Breast epithelium (tissue), 4 donors: ENCODE data around the gene MINAR1. TPM values are rescaled to one million over a fixed set of nuclear protein-coding genes. Genes with fewer than 3 reads are reported as not detected.

ENCODE experiments used
- DNase-seq, 2 donors: peaks; one replicate each; pipeline ENCODE4 v3.0.0-alpha.2; 2019; ENCODE audit warnings: low spot score in 2 of 2
- H3K27ac ChIP-seq, 2 donors: fragments of 200-600 bp; sonication (generic) in 1 of 2; one replicate each; pipeline ENCODE4 v1.5.1; 2016 to 2019; ENCODE audit warnings: mild to moderate bottlenecking in 1 of 2
- H3K27me3 ChIP-seq, 2 donors: fragments of 200-600 bp; sonication (generic) in 1 of 2; one replicate each; pipeline versions ENCODE4 v1.5.1 to v1.6.0; 2017 to 2019; ENCODE audit warnings: control low read depth in 1 of 2, mild to moderate bottlenecking in 1 of 2
- H3K36me3 ChIP-seq: fragments of 200-600 bp; one replicate; pipeline ENCODE4 v1.5.1; 2019
- H3K4me1 ChIP-seq, 2 donors: fragments of 200-600 bp; sonication (generic); one replicate each; pipeline ENCODE4 v1.5.1; 2016 to 2019; ENCODE audit warnings: control low read depth in 1 of 2
- H3K4me3 ChIP-seq, 3 donors: fragments of 200-600 bp; sonication (generic); 1 replicate in 2 of 3; 2 replicates in 1 of 3; pipeline ENCODE4 v1.5.1; 2016 to 2019; ENCODE audit warnings: mild to moderate bottlenecking in 3 of 3, moderate library complexity in 2 of 3
- H3K9me3 ChIP-seq, 2 donors: fragments of 200-600 bp; sonication (generic) in 1 of 2; one replicate each; pipeline ENCODE4 v1.5.1; 2016 to 2019; ENCODE audit warnings: control low read depth in 1 of 2
- CTCF ChIP-seq, 3 donors: fragments of 450-650 bp; IDR thresholded peaks; one replicate each; pipeline ENCODE4 v1.5.1; 2016 to 2017; ENCODE audit warnings: antibody characterized with exemption in 3 of 3, mild to moderate bottlenecking in 3 of 3, moderate library complexity in 3 of 3
- POLR2A ChIP-seq: fragments of 450-650 bp; IDR thresholded peaks from one replicate; pipeline ENCODE4 v1.6.1; 2016; ENCODE audit warnings: antibody characterized with exemption, mild to moderate bottlenecking, moderate library complexity
- POLR2AphosphoS5 ChIP-seq, 3 donors: sonication (generic); formaldehyde crosslinking; IDR thresholded peaks; one replicate each; pipeline ENCODE4 v1.6.1; 2017; ENCODE audit warnings: antibody characterized with exemption in 3 of 3
- intact Hi-C: fragments of 100-400 bp; cut with DNase I; formaldehyde crosslinking; loops from one replicate; pipeline ENCODE4 v1.15.1; 2023; ENCODE audit warnings: low total_unique reads
- total RNA-seq, 3 donors: library from RNA; depleted of rRNA; stranded (reverse); fragments of >200 nt; gene quantifications; one replicate each; pipeline ENCODE4 v1.1.0, GENCODE V29; 2016

Gene MINAR1
- total RNA-seq, 3 donors from 2014 or later, result 0.16 to 1.0 (median 0.66) TPM

DNA sequence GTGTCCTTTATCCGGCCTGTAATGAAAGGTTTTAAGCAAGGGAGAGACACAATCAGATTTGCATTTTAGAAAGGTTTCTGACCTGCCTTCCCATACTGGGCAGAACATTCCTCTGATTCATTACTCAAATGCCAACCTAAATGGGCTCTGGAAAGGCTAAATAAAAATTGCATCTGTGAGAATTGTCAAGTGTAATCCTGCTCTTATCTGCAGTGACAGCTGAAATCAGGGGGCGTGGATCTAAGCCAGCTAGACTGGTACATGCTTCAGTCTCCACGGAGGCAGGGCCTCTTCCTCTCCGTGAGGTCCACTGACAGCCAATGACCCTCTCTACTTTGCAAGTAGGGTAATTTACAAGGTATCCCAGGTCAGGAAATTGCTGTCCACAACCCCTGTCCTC is 32.5 kb upstream of the MINAR1 start:
- Histone ChIP-seq H3K4me1 (no peaks in the 10 kb centered on the region), H3K27me3 (no peaks in the 10 kb centered on the region), H3K27ac (no peak overlapping the region), H3K9me3 (no peaks in the 10 kb centered on the region), H3K4me3 (no peak overlapping the region), H3K36me3 (no peaks in the 10 kb centered on the region)
- intact Hi-C loops, result loop anchor here (5.0 kb wide), 2 partner anchors 247 to 1408 kb away; no protein-coding TSS in a partner anchor
- DNase-seq, result no peak
- TF ChIP-seq POLR2A (no peak), CTCF (IDR thresholded peaks at IDR 0.05) (no peak), POLR2AphosphoS5 (IDR thresholded peaks at IDR 0.05) (no peak)

DNA sequence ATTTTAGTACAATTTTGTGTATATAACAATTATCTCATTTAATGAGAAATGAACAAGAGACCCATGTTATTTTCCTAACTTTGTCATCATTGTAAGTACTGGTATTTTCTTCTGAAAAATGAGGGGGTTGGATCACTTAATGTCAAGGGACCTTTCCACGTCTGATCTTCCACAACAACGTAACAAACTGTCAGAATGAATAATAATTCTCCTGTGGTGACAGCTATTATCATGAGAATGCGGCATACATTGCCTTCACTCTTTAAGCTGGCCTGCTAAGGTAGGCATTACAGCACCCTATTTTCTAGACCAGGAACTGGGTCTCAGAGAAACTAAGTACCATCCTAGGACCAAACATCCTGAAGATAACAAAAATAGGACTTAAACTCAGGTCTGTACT is 31.5 kb upstream of the MINAR1 start:
- no peaks in the 10 kb centered on the region for H3K27me3 ChIP-seq
- no peak for DNase-seq
- no peaks in the 10 kb centered on the region for H3K36me3 ChIP-seq
- TF ChIP-seq POLR2AphosphoS5 (IDR thresholded peaks at IDR 0.05) (no peak), POLR2A (no peak)
- intact Hi-C loops, result loop anchor here (5.0 kb wide), 2 partner anchors 248 to 1407 kb away; no protein-coding TSS in a partner anchor
- no peaks in the 10 kb centered on the region for H3K4me1 ChIP-seq
- no peak overlapping the region for H3K4me3 ChIP-seq
- H3K9me3 ChIP-seq, result no peaks in the 10 kb centered on the region
- no peak overlapping the region for H3K27ac ChIP-seq

- H3K4me3 ChIP-seq, result no peak overlapping the region
- intact Hi-C loops, result loop anchor here (5.0 kb wide), 2 partner anchors 249 to 1406 kb away; no protein-coding TSS in a partner anchor
- no peak for TF ChIP-seq POLR2A
- TF ChIP-seq POLR2AphosphoS5 (IDR thresholded peaks at IDR 0.05), result no peak
These were observed 30.8 kb upstream of the MINAR1 start for GRCh38 chr15:79401301-79401700.

GRCh38 chr15:79402136-79402535 is 30.0 kb upstream of the MINAR1 start:
- TF ChIP-seq POLR2AphosphoS5 (IDR thresholded peaks at IDR 0.05) (no peak), CTCF (IDR thresholded peaks at IDR 0.05) (no peak)
- intact Hi-C loops, result loop anchor here (5.0 kb wide), 2 partner anchors 250 to 1405 kb away; no protein-coding TSS in a partner anchor
- H3K27ac ChIP-seq, result no peak overlapping the region
- DNase-seq, result no peak
- H3K36me3 ChIP-seq, result no peaks in the 10 kb centered on the region
- no peak overlapping the region for H3K4me3 ChIP-seq
- H3K27me3 ChIP-seq, result no peaks in the 10 kb centered on the region
- no peaks in the 10 kb centered on the region for H3K9me3 ChIP-seq
- H3K4me1 ChIP-seq, result no peaks in the 10 kb centered on the region

More at GRCh38 chr15:79401301-79401700, 30.8 kb upstream of the MINAR1 start:
- H3K27ac ChIP-seq, result no peak overlapping the region
- DNase-seq, result no peak
- H3K4me1 ChIP-seq, result no peaks in the 10 kb centered on the region
- no peaks in the 10 kb centered on the region for H3K27me3 ChIP-seq
- no peaks in the 10 kb centered on the region for H3K36me3 ChIP-seq
- H3K9me3 ChIP-seq, result no peaks in the 10 kb centered on the region

- Histone ChIP-seq H3K27ac (no peak overlapping the region), H3K27me3 (no peaks in the 10 kb centered on the region), H3K4me1 (no peaks in the 10 kb centered on the region), H3K9me3 (no peaks in the 10 kb centered on the region), H3K36me3 (no peaks in the 10 kb centered on the region), H3K4me3 (no peak overlapping the region)
- no peak for DNase-seq
- TF ChIP-seq POLR2AphosphoS5 (IDR thresholded peaks at IDR 0.05) (no peak), POLR2A (no peak), CTCF (IDR thresholded peaks at IDR 0.05) (no peak)
- intact Hi-C loops, result loop anchor here (5.0 kb wide), 2 partner anchors 251 to 1404 kb away; no protein-coding TSS in a partner anchor
These were observed 28.6 kb upstream of the MINAR1 start for GRCh38 chr15:79403501-79403900.

- Histone ChIP-seq H3K27me3 (no peaks in the 10 kb centered on the region), H3K4me3 (no peak overlapping the region), H3K36me3 (no peaks in the 10 kb centered on the region), H3K9me3 (no peaks in the 10 kb centered on the region), H3K4me1 (no peaks in the 10 kb centered on the region), H3K27ac (no peak overlapping the region)
- no peak for TF ChIP-seq POLR2AphosphoS5 (IDR thresholded peaks at IDR 0.05)
- TF ChIP-seq CTCF (IDR thresholded peaks at IDR 0.05), result no peak
- TF ChIP-seq POLR2A, result no peak
- DNase-seq, result no peak
- intact Hi-C loops, result no loop called here
These were observed 25.9 kb upstream of the MINAR1 start for GRCh38 chr15:79406210-79406609.
